GM23248 (cell line): ENCODE data around the gene FCGBP. TPM values are rescaled to one million over a fixed set of nuclear protein-coding genes. Genes with fewer than 3 reads are reported as not detected.
"Not testable (repeated sequence)": the region's sequence is repeated elsewhere in the genome, so short reads cannot be mapped to it uniquely, and the experiment has no call there.

Experiments
- DNase-seq: peaks from one replicate; pipeline ENCODE4 v3.0.0-alpha.2; 2015
- H2AFZ ChIP-seq: fragments of 200-600 bp; sonication (generic); 2 replicates; pipeline ENCODE4 v1.6.1; 2016; ENCODE audit warnings: antibody characterized with exemption
- H3F3A ChIP-seq: fragments of 200-600 bp; sonication (generic); 2 replicates; pipeline ENCODE4 v1.6.1; 2016; ENCODE audit warnings: mild to moderate bottlenecking, antibody characterized with exemption, mixed run types; ENCODE audit not compliant: insufficient read depth
- H3K27ac ChIP-seq: fragments of 200-600 bp; sonication (generic); 2 replicates; pipeline ENCODE4 v1.5.1; 2016; ENCODE audit warnings: mild to moderate bottlenecking
- H3K27me3 ChIP-seq: fragments of 200-600 bp; sonication (generic); replicated peaks from 2 replicates; pipeline ENCODE4 v1.6.1; 2016; ENCODE audit warnings: mild to moderate bottlenecking; ENCODE audit not compliant: insufficient read depth
- H3K36me3 ChIP-seq: fragments of 200-600 bp; sonication (generic); 2 replicates; pipeline ENCODE4 v1.6.1; 2016; ENCODE audit warnings: low read depth, mild to moderate bottlenecking
- H3K4me1 ChIP-seq: fragments of 200-600 bp; sonication (generic); 2 replicates; pipeline ENCODE4 v1.6.1; 2016; ENCODE audit warnings: mild to moderate bottlenecking; ENCODE audit not compliant: insufficient read depth
- H3K4me2 ChIP-seq: fragments of 200-600 bp; sonication (generic); one replicate; pipeline ENCODE4 v1.6.1; 2016; ENCODE audit warnings: mild to moderate bottlenecking; ENCODE audit not compliant: unreplicated experiment
- H3K4me3 ChIP-seq: fragments of 200-600 bp; sonication (generic); 2 replicates; pipeline ENCODE4 v1.5.1; 2016; ENCODE audit warnings: mild to moderate bottlenecking
- H3K79me2 ChIP-seq: fragments of 200-600 bp; sonication (generic); 2 replicates; pipeline ENCODE4 v1.6.1; 2016; ENCODE audit warnings: mild to moderate bottlenecking; ENCODE audit not compliant: insufficient read depth
- H3K9ac ChIP-seq: fragments of 200-600 bp; sonication (generic); 2 replicates; pipeline ENCODE4 v1.6.1; 2016; ENCODE audit warnings: mild to moderate bottlenecking
- H3K9me2 ChIP-seq: fragments of 200-600 bp; sonication (generic); 2 replicates; pipeline ENCODE4 v1.6.1; 2016; ENCODE audit warnings: mixed run types, mild to moderate bottlenecking, moderate library complexity; ENCODE audit not compliant: insufficient read depth
- H3K9me3 ChIP-seq: fragments of 200-600 bp; sonication (generic); one replicate; pipeline ENCODE4 v1.6.1; 2017; ENCODE audit warnings: low read depth
- H4K20me1 ChIP-seq: fragments of 200-600 bp; sonication (generic); 2 replicates; pipeline ENCODE4 v1.6.0; 2016; ENCODE audit not compliant: insufficient read depth
- EZH2 ChIP-seq: fragments of 200-600 bp; sonication (generic); IDR thresholded peaks from 2 replicates; pipeline ENCODE4 v1.6.1; 2018; ENCODE audit warnings: antibody characterized with exemption, mild to moderate bottlenecking; ENCODE audit not compliant: insufficient read depth, poor library complexity, severe bottlenecking
- EZH2phosphoT487 ChIP-seq: fragments of 200-600 bp; sonication (generic); IDR thresholded peaks from 2 replicates; pipeline ENCODE4 v1.6.1; 2018; ENCODE audit warnings: antibody characterized with exemption, moderate library complexity, mild to moderate bottlenecking, low read depth; ENCODE audit not compliant: insufficient read depth
- WGBS, 2 experiments: methylation state at CpG; one replicate each; pipeline ENCODE4 v1.1.6; 2015 to 2017; ENCODE audit warnings: low lambda C conversion rate in 2 of 2, low coverage in 1 of 2; ENCODE audit errors: missing lambda C conversion rate in 2 of 2; 5-methylcytosine and 5-hydroxymethylcytosine counted together
- in situ Hi-C: fragments of 300-500 bp; cut with MboI; formaldehyde crosslinking; loops from 2 replicates; pipeline ENCODE4 v1.15.0; 2020
- polyA plus RNA-seq: library from polyadenylated mRNA; unstranded; fragments of >200 nt; fragmentation: Nextera tagmentation; extraction: Ambion mirVana; gene quantifications from 2 replicates; pipeline ENCODE4 v1.2.1, GENCODE V29; 2016
- total RNA-seq: library from RNA; depleted of rRNA; stranded (reverse); fragments of >200 nt; shearing (Covaris generic); gene quantifications from 2 replicates; pipeline ENCODE4 v1.2.3, GENCODE V29; 2014

FCGBP gene
- total and polyA plus RNA-seq, 2 experiments from 2014 or later: not detected

GRCh38 chr19:39890755-39891551 is 43.5 kb downstream of the FCGBP start:
- in situ Hi-C loops: no loop called here
- 65 to 66% methylated on average over 17 of the region's 17 CpGs for WGBS, 2 experiments

GRCh38 chr19:39889872-39890754 is 44.3 kb downstream of the FCGBP start:
- H3K79me2 ChIP-seq, H3K4me3 ChIP-seq, H2AFZ ChIP-seq, H3K4me1 ChIP-seq, in situ Hi-C loops, H3K9me3 ChIP-seq, H3F3A ChIP-seq, H3K27ac ChIP-seq, H3K9ac ChIP-seq, DNase-seq, H3K9me2 ChIP-seq, H3K4me2 ChIP-seq, H3K36me3 ChIP-seq, H3K27me3 ChIP-seq, H4K20me1 ChIP-seq: not testable (repeated sequence)
- 67 to 70% methylated on average over 18 to 20 of the region's 20 CpGs for WGBS, 2 experiments

More at GRCh38 chr19:39890755-39891551, 43.5 kb downstream of the FCGBP start:
- Histone ChIP-seq H3K36me3 (no peaks in the 10 kb centered on the region), H3K27ac (no peak overlapping the region), H3K9me2 (no peaks in the 10 kb centered on the region), H3K4me1 (no peaks in the 10 kb centered on the region), H3K79me2 (no peaks in the 10 kb centered on the region), H4K20me1 (no peaks in the 10 kb centered on the region), H2AFZ (no peak overlapping the region), H3K27me3 (peaks cover 7% of the 10 kb centered on the region; the same call in 1 of the 2 replicates), H3K9ac (no peak overlapping the region), H3K4me2 (no peak overlapping the region), H3K4me3 (no peak overlapping the region), H3F3A (no peaks in the 10 kb centered on the region), H3K9me3 (no peaks in the 10 kb centered on the region)
- TF ChIP-seq EZH2phosphoT487: no peak
- TF ChIP-seq EZH2: no peak
- DNase-seq: no peak

GRCh38 chr19:39887456-39887951 is 46.9 kb downstream of the FCGBP start:
- H3K79me2 ChIP-seq, H4K20me1 ChIP-seq, H3K27me3 ChIP-seq, DNase-seq, H3K4me1 ChIP-seq, H3F3A ChIP-seq, H3K27ac ChIP-seq, H3K4me2 ChIP-seq, H3K9ac ChIP-seq, H3K9me3 ChIP-seq, in situ Hi-C loops, H3K36me3 ChIP-seq, H3K4me3 ChIP-seq, H2AFZ ChIP-seq, H3K9me2 ChIP-seq: not testable (repeated sequence)
- 22 to 25% methylated on average over 2 of the region's 3 CpGs for whole genome bisulfite sequencing, 2 experiments

GRCh38 chr19:39885821-39886554 is 48.4 kb downstream of the FCGBP start:
- H3K36me3 ChIP-seq, H3K79me2 ChIP-seq, DNase-seq, H3K9ac ChIP-seq, H3F3A ChIP-seq, H2AFZ ChIP-seq, H4K20me1 ChIP-seq, in situ Hi-C loops, H3K27me3 ChIP-seq, H3K27ac ChIP-seq, H3K4me3 ChIP-seq, H3K9me3 ChIP-seq, H3K4me1 ChIP-seq, H3K4me2 ChIP-seq, H3K9me2 ChIP-seq: not testable (repeated sequence)
- 61 to 63% methylated on average over 21 to 25 of the region's 30 CpGs for WGBS, 2 experiments

- H3K4me3 ChIP-seq, H2AFZ ChIP-seq, H3K9me2 ChIP-seq, H3K9ac ChIP-seq, H3K79me2 ChIP-seq, H4K20me1 ChIP-seq, DNase-seq, in situ Hi-C loops, H3F3A ChIP-seq, H3K27ac ChIP-seq, H3K4me2 ChIP-seq, H3K36me3 ChIP-seq, H3K27me3 ChIP-seq, H3K4me1 ChIP-seq, H3K9me3 ChIP-seq: not testable (repeated sequence)
- WGBS, 2 experiments: 29 to 46% methylated on average over 4 to 6 of the region's 9 CpGs
Observed at GRCh38 chr19:39884721-39885120, 49.7 kb downstream of the FCGBP start.
